GM12878 (cell line): ENCODE measurements around the gene LRIT2.

Experiments used
- RAD51 ChIP-seq: fragments of 450-650 bp; IDR thresholded peaks from 2 replicates; pipeline ENCODE4 v1.6.1; 2016; ENCODE audit warnings: moderate library complexity, mild to moderate bottlenecking, inconsistent platforms
- TF ChIP-seq, protein P1 (sequence below): fragments of 450-650 bp; IDR thresholded peaks from 2 replicates; pipeline ENCODE4 v1.6.1; 2014; ENCODE audit warnings: mild to moderate bottlenecking
- TF ChIP-seq, protein P2 (sequence below), 3 experiments: IDR thresholded peaks in 2 of 3; conservative IDR thresholded peaks in 1 of 3; 2 replicates each; pipeline ENCODE4 v1.5.1; 2011; ENCODE audit warnings: low read depth in 3 of 3, low read length in 3 of 3, mild to moderate bottlenecking in 3 of 3, control low read depth in 2 of 3, moderate library complexity in 2 of 3, inconsistent platforms in 1 of 3, mixed read lengths in 1 of 3; ENCODE audit not compliant: control insufficient read depth in 2 of 3, insufficient read depth in 1 of 3; ENCODE audit errors: extremely low read depth in 1 of 3
- TF ChIP-seq, protein P3 (sequence below): IDR thresholded peaks from 2 replicates; pipeline ENCODE4 v1.6.1; 2011; ENCODE audit warnings: mild to moderate bottlenecking, low read depth, low read length, moderate library complexity; ENCODE audit not compliant: insufficient replicate concordance

DNA sequence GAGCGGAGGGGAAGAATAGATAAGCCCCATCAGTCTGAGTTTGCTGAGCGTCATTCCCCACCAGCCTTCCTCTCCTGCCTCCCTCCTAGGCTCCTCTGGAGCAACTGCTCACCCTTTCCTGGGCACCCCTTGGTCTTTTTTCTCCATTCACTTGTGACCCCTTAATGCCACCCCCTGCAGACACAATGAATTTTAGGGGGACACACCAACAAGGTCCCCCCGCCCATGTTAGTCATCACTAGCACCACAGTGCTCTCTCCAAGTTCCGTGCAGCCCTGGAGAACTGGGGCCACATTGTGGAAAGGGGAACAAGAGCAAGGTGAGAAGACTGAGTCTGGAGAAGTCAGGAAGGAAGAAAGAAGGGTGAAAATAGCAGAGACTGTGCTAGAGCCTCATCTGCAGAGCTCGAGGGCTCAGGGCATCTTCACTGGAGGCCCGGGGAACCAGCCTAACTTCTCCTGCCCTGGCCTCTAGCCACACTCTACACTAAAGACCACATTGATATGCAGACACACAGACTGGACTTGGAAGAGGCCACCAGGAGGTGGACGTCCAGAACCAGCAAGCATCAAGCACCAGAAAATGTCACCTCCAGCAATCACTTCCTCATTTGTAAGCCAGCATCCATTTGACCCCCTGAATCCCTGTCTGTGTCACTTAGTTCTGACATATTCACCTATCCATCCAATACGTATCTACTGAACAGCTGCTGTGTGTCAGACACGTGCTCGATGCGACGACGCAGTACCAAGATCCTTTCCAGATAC lies 37.0 kb upstream of the LRIT2 start:
- TF ChIP-seq, protein P1, sequence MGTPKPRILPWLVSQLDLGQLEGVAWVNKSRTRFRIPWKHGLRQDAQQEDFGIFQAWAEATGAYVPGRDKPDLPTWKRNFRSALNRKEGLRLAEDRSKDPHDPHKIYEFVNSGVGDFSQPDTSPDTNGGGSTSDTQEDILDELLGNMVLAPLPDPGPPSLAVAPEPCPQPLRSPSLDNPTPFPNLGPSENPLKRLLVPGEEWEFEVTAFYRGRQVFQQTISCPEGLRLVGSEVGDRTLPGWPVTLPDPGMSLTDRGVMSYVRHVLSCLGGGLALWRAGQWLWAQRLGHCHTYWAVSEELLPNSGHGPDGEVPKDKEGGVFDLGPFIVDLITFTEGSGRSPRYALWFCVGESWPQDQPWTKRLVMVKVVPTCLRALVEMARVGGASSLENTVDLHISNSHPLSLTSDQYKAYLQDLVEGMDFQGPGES: no peak
- TF ChIP-seq, protein P2, sequence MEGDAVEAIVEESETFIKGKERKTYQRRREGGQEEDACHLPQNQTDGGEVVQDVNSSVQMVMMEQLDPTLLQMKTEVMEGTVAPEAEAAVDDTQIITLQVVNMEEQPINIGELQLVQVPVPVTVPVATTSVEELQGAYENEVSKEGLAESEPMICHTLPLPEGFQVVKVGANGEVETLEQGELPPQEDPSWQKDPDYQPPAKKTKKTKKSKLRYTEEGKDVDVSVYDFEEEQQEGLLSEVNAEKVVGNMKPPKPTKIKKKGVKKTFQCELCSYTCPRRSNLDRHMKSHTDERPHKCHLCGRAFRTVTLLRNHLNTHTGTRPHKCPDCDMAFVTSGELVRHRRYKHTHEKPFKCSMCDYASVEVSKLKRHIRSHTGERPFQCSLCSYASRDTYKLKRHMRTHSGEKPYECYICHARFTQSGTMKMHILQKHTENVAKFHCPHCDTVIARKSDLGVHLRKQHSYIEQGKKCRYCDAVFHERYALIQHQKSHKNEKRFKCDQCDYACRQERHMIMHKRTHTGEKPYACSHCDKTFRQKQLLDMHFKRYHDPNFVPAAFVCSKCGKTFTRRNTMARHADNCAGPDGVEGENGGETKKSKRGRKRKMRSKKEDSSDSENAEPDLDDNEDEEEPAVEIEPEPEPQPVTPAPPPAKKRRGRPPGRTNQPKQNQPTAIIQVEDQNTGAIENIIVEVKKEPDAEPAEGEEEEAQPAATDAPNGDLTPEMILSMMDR (IDR thresholded peaks at IDR 0.05 in 2 of 3, conservative IDR thresholded peaks at IDR 0.05 in 1 of 3; ENCODE audit: control insufficient read depth in 2 of 3, extremely low read depth in 1 of 3, insufficient read depth in 1 of 3, low read depth in 3 of 3, low read length in 3 of 3): no peak
- TF ChIP-seq, protein P3, sequence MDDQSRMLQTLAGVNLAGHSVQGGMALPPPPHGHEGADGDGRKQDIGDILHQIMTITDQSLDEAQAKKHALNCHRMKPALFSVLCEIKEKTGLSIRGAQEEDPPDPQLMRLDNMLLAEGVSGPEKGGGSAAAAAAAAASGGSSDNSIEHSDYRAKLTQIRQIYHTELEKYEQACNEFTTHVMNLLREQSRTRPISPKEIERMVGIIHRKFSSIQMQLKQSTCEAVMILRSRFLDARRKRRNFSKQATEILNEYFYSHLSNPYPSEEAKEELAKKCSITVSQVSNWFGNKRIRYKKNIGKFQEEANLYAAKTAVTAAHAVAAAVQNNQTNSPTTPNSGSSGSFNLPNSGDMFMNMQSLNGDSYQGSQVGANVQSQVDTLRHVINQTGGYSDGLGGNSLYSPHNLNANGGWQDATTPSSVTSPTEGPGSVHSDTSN: no peak
- TF ChIP-seq RAD51: no peak
